SU-DHL-6 (cell line): ENCODE measurements around the gene NCAPH2.

Source experiments
- CTCF ChIP-seq: fragments of 200-600 bp; sonication (generic); IDR thresholded peaks from one replicate; pipeline ENCODE4 v1.5.1; 2017; ENCODE audit warnings: antibody characterized with exemption, mild to moderate bottlenecking, low read length, moderate library complexity; ENCODE audit not compliant: insufficient read depth, poor library complexity, severe bottlenecking
- EZH2phosphoT487 ChIP-seq: fragments of 200-600 bp; sonication (generic), shearing (Covaris generic); conservative IDR thresholded peaks from 2 replicates; pipeline ENCODE4 v1.6.1; 2018; ENCODE audit warnings: mild to moderate bottlenecking, antibody characterized with exemption, low read length, moderate library complexity, mixed read lengths

GRCh38 chr22:50562523-50563412 lies 54.7 kb downstream of the NCAPH2 start, which contains the start of gene SYCE3:
- peak; percentile 71 for TF ChIP-seq CTCF
- no peak for TF ChIP-seq EZH2phosphoT487
